HG03439 (cell line): Measurements from ENCODE around the gene SAMD9.
"Not testable (repeated sequence)": the region's sequence is repeated elsewhere in the genome, so short reads cannot be mapped to it uniquely, and the experiment has no call there.

Experiments used
- ATAC-seq: cut with Tn5 transposase; IDR thresholded peaks from one replicate; pipeline ENCODE4 v1.9.1; 2021; ENCODE audit warnings: mild to moderate bottlenecking, moderate library complexity; ENCODE audit not compliant: unreplicated experiment

The SAMD9 gene

GRCh38 chr7:93120592-93121549, 3.1 kb upstream of the SAMD9 start:
- ATAC-seq: no peak

- no peak for ATAC-seq
Measured at GRCh38 chr7:93119191-93119905, 1.6 kb upstream of the SAMD9 start.

- peak; percentile 16 for ATAC-seq
Measured at GRCh38 chr7:93117327-93117726, 452 bp downstream of the SAMD9 start.

- no peak for ATAC-seq
Measured at GRCh38 chr7:93115796-93116195, 2.0 kb downstream of the SAMD9 start.

GRCh38 chr7:93108003-93108402, 9.8 kb downstream of the SAMD9 start:
- no peak for ATAC-seq

GRCh38 chr7:93097388-93097787, 20.4 kb downstream of the SAMD9 start:
- ATAC-seq: no peak

GRCh38 chr7:93092757-93093370, 24.9 kb downstream of the SAMD9 start:
- peak; percentile 61 for ATAC-seq

- ATAC-seq: not testable (repeated sequence)
Measured at GRCh38 chr7:93073357-93073756, 44.4 kb downstream of the SAMD9 start.

- no peak for ATAC-seq
Measured at GRCh38 chr7:93062599-93062998, 55.2 kb downstream of the SAMD9 start.

GRCh38 chr7:93060865-93061264, 56.9 kb downstream of the SAMD9 start:
- no peak for ATAC-seq

- no peak for ATAC-seq
Measured at GRCh38 chr7:93060025-93060424, 57.8 kb downstream of the SAMD9 start.

GRCh38 chr7:93056621-93057020, 61.2 kb downstream of the SAMD9 start:
- ATAC-seq: not testable (repeated sequence)

- ATAC-seq: peak; percentile 63
Measured at GRCh38 chr7:93055543-93056107, 62.2 kb downstream of the SAMD9 start.

- no peak for ATAC-seq
Measured at GRCh38 chr7:93054975-93055374, 62.8 kb downstream of the SAMD9 start.

GRCh38 chr7:93053949-93054943, 63.5 kb downstream of the SAMD9 start:
- ATAC-seq: no peak

- no peak for ATAC-seq
Measured at GRCh38 chr7:93053209-93053948, 64.4 kb downstream of the SAMD9 start.

GRCh38 chr7:93051660-93052059, 66.1 kb downstream of the SAMD9 start:
- ATAC-seq: no peak
